GM12872 (cell line): ENCODE data around the gene CELA2A.

Experiments
- TF ChIP-seq, protein P1 (sequence below): IDR thresholded peaks from 3 replicates; pipeline ENCODE4 v1.5.1; 2011; ENCODE audit warnings: low read depth, mild to moderate bottlenecking, low read length, moderate library complexity; ENCODE audit not compliant: insufficient read depth

CELA2A gene

DNA sequence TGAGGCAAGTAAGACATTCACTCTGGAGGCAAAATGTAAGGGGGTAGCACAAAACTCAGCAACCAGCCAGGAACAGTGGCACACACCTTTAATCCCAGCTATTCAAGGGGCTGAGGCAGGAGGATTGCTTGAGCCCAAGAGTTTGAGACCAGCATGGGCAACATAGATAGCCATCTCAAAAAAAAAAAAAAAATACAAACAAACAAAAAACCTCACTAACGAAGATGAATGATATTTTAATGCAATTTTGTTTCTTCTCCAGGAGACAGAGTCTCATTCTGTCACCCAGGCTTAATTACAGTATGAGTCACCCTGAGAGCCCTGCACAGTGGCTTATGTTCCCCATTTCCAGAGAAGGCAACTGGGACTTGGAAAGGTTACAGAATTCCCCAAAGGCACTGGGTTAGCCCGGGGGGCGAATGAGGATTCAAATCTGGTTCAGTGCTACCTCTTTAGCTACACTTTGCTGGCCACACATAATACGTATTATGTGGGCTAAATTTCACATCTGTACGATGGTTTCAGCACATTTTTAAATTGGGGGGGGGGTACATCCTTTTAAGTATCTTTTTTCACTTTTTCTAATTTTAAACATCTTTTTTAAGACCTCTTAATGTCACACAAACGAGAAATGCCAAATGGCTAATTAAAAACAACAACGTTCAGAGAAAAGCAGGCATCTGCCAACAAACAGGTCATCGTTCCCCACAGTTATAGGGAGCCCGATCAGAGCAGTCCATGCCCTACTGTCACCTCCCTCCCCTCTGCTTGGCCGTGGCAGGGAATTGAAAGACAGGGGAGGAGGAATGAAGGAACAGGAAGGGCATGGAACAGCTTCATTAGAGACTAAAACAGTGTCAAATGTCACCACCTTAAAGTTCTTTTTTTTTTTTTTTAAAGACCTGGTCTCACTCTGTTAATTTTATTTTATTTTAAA lies 3.5 kb downstream of the CELA2A start:
- TF ChIP-seq, protein P1, sequence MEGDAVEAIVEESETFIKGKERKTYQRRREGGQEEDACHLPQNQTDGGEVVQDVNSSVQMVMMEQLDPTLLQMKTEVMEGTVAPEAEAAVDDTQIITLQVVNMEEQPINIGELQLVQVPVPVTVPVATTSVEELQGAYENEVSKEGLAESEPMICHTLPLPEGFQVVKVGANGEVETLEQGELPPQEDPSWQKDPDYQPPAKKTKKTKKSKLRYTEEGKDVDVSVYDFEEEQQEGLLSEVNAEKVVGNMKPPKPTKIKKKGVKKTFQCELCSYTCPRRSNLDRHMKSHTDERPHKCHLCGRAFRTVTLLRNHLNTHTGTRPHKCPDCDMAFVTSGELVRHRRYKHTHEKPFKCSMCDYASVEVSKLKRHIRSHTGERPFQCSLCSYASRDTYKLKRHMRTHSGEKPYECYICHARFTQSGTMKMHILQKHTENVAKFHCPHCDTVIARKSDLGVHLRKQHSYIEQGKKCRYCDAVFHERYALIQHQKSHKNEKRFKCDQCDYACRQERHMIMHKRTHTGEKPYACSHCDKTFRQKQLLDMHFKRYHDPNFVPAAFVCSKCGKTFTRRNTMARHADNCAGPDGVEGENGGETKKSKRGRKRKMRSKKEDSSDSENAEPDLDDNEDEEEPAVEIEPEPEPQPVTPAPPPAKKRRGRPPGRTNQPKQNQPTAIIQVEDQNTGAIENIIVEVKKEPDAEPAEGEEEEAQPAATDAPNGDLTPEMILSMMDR, result no peak

DNA sequence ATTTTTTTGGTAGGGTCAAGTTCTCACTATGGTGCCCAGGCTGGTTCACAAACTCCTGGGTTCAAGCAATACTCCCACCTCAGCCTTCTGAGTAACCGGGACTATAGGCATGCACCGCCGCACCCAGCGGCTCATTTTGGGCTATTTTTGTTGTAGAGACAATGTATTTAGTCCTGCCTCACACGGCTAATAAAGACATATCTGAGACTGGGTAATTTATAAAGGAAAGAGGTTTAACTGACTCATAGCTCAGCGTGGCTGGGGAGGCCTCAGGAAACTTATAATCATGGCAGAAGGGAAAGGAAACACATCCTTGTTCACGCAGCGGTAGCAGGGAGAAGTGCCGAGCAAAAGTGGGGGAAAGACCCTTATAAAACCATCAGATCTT lies 4.2 kb downstream of the CELA2A start:
- TF ChIP-seq, protein P1, result no peak

DNA sequence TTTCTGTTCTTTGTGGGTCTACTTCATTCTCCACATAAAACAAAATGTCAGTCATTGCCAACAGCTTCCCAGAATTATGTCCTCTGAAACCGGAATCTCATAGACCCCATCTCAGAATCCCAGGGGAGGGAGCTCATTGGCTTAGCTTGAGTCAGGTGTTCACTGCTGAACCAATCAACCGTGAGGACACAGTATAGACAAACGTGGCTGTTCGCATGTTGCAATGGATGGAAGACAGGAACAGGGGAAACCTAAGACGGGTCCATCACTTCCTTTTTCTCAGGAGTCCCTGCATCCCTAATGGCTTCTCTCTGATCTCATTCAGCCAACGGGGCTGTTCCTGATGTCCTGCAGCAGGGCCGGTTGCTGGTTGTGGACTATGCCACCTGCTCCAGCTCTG lies 9.1 kb downstream of the CELA2A start:
- TF ChIP-seq, protein P1, result no peak

DNA sequence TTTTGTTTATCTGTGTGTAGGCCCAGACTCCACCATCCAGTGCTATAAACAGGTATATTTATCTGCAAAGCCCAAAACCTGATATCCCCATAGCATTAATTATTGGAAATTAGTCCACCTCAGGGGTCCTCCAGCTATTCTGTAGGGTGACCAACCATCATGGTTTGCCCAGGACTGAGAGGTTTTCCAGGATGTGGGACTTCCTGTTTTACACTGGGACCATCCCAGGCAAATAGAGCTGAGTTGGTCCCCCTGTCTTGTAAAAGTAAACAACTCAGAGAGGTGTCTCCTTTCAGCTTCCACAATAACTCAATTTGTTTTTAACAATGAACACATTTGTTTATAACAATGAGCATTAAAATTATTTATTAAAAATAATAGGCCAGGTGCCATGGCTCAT lies 11.6 kb downstream of the CELA2A start:
- TF ChIP-seq, protein P1, result no peak

DNA sequence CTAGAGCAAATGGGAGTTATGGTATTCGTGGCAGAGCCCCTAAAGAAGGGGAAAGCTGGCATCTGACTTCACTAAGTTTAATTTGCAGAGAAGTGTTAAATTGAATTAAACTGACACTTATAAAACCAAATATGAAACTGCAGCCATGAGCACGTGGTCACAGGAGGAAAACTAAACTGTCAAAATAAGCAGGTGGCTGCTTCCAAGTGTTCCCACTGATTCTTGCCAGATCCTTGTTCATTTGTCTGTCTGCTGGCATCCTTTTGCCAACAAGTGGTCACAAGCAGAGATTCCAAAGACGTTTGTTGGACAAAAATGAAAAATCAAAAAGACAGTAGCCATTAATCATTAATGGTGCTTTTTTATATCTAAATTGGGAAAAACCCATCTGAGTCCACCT lies 12.8 kb downstream of the CELA2A start:
- TF ChIP-seq, protein P1, result no peak

DNA sequence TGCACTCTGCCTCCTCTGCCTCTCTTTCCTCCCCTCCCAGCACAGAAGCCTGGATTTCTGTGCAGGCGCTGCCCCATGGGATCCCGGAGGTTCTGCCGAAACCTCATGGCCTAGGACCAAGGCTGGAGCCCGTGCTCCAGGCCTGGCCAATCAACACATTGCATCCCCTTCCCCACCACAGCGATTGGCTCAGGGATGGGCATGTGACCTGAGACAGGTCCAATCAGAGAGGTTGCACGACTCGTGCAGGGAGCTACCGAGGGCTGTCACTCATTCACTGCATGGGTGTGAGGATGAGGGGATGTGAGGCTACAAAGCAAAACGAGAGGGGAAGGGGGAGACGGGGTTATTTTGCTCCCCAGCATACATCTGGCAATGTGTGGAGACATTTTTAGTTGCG lies 16.1 kb downstream of the CELA2A start:
- TF ChIP-seq, protein P1, result no peak

DNA sequence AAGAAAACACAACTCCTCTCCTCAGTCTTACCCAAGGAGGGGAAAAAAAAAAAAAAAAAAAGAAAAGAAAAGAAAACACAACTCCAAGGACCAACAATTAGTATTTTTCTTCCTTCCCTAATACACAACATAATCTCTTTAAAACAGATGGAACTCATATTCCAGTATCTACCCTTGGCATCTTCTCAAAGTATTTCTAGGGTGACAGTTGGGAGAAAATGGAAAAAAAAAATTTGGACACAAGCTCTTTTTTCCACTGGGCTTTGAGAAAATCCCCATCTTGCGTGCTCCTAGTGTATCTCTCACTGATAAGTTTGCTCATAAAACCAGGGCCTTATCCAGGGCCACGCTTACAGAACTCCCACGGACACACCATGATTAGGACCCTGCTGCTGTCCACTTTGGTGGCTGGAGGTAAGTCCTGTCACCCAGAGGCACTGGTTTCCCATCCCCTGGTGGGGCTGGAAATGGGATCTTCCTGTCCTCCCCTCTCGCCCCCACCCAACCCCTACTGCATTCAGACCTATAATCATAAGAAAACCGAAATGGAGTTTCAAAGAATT lies 19.3 kb downstream of the CELA2A start, which contains the start of gene CELA2B:
CELA2B (plus strand) TSS at position 353 of the 563 bp plus-strand sequence; CDS start at position 375, 22 bp downstream.
- TF ChIP-seq, protein P1, result no peak
